Astrocyte of the cerebellum (primary cell): ENCODE results near the gene WNT7B.
"Not testable (repeated sequence)": the region's sequence is repeated elsewhere in the genome, so short reads cannot be mapped to it uniquely, and the experiment has no call there.

Experiments used
- DNase-seq: peaks from one replicate; pipeline ENCODE4 v3.0.0-alpha.2; 2011; ENCODE audit warnings: low read depth
- H3K4me3 ChIP-seq: 2 replicates; pipeline ENCODE4 v1.5.1; 2011; ENCODE audit warnings: mild to moderate bottlenecking, low read depth, low read length, moderate library complexity
- in situ Hi-C: cut with HindIII; loops from 2 replicates; pipeline ENCODE4 v1.10.0; 2017; ENCODE audit warnings: low sequenced_read_pairs
- TF ChIP-seq, protein P1 (sequence below): IDR thresholded peaks from 2 replicates; pipeline ENCODE4 v1.5.1; 2012; ENCODE audit warnings: low read length, low read depth, moderate library complexity, mild to moderate bottlenecking; ENCODE audit errors: missing control alignments

The WNT7B gene

GRCh38 chr22:46008836-46009596 is 32.1 kb upstream of the WNT7B start:
- TF ChIP-seq, protein P1, sequence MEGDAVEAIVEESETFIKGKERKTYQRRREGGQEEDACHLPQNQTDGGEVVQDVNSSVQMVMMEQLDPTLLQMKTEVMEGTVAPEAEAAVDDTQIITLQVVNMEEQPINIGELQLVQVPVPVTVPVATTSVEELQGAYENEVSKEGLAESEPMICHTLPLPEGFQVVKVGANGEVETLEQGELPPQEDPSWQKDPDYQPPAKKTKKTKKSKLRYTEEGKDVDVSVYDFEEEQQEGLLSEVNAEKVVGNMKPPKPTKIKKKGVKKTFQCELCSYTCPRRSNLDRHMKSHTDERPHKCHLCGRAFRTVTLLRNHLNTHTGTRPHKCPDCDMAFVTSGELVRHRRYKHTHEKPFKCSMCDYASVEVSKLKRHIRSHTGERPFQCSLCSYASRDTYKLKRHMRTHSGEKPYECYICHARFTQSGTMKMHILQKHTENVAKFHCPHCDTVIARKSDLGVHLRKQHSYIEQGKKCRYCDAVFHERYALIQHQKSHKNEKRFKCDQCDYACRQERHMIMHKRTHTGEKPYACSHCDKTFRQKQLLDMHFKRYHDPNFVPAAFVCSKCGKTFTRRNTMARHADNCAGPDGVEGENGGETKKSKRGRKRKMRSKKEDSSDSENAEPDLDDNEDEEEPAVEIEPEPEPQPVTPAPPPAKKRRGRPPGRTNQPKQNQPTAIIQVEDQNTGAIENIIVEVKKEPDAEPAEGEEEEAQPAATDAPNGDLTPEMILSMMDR: no peak
- DNase-seq: no peak
- H3K4me3 ChIP-seq: no peak overlapping the region
- in situ Hi-C loops: loop anchor here (10.0 to 25.0 kb wide), 3 partner anchors 66 to 303 kb away; no protein-coding TSS in a partner anchor

GRCh38 chr22:46008291-46008690 is 31.3 kb upstream of the WNT7B start:
- no peak for DNase-seq
- in situ Hi-C loops: loop anchor here (10.0 to 25.0 kb wide), 3 partner anchors 67 to 304 kb away; no protein-coding TSS in a partner anchor
- H3K4me3 ChIP-seq: no peak overlapping the region
- TF ChIP-seq, protein P1: no peak

DNA sequence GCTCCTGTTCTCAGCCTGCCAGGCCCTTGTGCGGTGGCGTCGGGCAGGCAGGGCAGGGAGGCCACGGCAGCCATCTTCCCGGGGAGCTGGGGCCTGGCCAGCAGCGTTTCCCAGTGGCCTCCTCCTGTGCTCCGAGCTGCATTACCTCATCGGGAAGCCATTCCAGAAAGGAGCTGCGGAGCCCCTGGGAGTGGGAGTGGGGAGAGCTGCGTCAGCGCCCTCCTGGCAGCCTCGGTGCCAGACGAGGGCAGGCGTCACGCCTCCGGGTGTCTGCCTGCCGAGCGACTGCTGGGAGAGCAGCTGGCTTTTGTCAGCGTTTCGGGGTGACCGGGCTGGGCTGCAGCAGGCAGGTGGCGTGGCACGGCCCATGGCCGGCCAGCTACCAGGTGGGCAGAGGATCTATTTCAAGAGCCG is 30.9 kb upstream of the WNT7B start:
- TF ChIP-seq, protein P1: no peak
- peak; percentile 80 for DNase-seq
- H3K4me3 ChIP-seq: no peak overlapping the region
- in situ Hi-C loops: loop anchor here (10.0 to 25.0 kb wide), 3 partner anchors 67 to 304 kb away; no protein-coding TSS in a partner anchor

DNA sequence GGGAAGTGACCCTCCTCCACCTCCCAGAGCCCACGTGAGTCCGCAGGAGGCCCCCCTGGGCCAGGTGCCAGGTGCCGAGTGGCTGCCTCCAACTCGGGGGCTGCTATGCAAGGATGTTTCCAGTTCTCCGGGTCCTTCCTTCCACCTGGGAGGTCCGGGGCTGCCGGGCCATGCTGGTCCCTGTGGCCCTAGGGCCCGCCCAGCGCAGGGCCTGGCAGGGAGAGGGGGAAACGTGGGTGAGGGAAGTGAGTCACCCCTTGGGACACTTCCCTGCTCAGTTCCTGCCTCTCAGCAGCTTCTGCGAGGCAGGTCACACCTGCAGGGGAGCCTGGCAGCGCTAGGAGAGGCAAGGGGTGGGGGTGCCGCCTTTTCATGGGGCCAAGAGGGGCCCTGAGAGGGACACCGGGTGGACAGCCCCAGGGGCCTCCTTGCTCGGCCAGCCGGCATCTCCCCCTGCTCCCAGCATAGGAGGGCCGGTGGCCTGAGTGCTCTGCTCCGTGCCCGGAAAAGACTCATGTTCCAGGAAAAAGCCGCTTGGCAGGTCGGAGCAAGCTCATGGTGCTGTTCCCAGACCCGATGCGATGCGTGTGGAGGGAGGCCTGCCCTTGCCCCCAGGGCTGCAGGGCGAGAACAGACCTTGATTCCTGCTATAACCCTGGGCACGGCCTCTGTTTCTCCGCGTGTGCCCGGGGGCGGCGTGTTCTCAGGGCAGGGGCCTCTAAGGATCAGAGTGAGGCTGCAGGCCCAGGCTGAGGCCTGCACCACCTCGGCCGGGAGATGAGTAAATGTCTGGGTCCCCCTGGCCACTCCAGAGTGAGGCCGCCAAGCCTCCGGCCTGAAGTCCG is 30.3 kb upstream of the WNT7B start:
- TF ChIP-seq, protein P1: no peak
- in situ Hi-C loops: loop anchor here (10.0 to 25.0 kb wide), 3 partner anchors 68 to 305 kb away; no protein-coding TSS in a partner anchor
- peak overlapping the region; percentile 16 for H3K4me3 ChIP-seq
- DNase-seq: no peak

GRCh38 chr22:46006379-46007002 is 29.5 kb upstream of the WNT7B start:
- TF ChIP-seq, protein P1: peak; percentile 90
- H3K4me3 ChIP-seq: peak overlapping the region; percentile 16
- peak; percentile 74 for DNase-seq
- in situ Hi-C loops: loop anchor here (10.0 to 25.0 kb wide), 3 partner anchors 68 to 306 kb away; no protein-coding TSS in a partner anchor

DNA sequence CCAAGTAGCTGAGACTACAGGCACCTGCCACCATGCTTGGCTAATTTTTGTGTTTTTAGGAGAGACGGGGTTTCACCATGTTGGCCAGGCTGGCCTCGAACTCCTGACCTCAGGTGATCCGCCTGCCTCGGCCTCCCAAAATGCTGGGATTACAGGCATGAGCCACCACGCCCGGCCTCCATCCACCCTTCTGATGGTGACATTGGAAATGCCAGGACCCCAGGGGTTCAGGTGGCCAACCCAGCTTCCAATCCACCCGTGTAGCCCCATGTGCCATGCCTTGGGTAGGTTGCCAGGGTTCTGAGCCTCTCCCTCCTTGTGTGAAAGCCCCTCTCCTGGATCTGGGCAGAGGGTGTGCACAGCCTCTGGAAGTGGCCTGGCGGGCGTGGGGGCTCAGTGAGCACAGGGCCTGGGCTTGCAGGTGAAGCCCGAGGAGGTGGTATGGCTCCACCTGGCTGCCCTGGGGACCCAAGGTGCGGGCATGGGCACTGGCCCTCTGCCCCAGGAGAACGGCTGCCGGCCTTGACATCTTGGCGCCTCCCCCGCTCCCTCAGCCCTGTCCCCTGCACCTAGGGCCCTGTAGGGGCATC is 28.2 kb upstream of the WNT7B start:
- H3K4me3 ChIP-seq, DNase-seq: not testable (repeated sequence)
- in situ Hi-C loops: loop anchor here (10.0 to 25.0 kb wide), 3 partner anchors 70 to 307 kb away; no protein-coding TSS in a partner anchor
